ENCODE data around the gene MBD5.

DNA sequence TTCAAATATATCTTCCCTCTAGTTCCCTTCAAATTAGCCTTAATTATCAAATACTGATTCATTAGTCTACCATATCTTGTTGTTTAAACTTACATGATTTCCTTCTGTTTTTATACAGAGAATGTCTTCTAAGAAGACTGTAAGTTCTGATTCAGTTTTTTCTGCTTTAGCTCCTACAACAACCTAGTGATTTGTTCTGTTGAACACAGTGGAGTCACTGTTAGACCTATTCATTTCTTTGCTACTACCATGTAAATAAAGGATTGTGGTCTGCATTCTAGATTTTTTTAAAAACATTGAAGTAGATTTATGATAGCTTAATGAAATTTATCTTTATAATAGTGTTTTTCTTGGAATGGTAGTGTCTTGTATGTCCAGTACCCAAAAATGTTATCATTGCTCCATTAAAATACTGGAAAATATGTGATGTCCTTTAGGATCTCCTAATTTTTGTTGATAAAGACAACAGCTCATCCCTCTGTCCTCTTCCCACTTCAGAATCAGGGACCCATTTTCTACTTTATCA, 146.4 kb downstream of the MBD5 start:
- TF ChIP-seq, protein P1, sequence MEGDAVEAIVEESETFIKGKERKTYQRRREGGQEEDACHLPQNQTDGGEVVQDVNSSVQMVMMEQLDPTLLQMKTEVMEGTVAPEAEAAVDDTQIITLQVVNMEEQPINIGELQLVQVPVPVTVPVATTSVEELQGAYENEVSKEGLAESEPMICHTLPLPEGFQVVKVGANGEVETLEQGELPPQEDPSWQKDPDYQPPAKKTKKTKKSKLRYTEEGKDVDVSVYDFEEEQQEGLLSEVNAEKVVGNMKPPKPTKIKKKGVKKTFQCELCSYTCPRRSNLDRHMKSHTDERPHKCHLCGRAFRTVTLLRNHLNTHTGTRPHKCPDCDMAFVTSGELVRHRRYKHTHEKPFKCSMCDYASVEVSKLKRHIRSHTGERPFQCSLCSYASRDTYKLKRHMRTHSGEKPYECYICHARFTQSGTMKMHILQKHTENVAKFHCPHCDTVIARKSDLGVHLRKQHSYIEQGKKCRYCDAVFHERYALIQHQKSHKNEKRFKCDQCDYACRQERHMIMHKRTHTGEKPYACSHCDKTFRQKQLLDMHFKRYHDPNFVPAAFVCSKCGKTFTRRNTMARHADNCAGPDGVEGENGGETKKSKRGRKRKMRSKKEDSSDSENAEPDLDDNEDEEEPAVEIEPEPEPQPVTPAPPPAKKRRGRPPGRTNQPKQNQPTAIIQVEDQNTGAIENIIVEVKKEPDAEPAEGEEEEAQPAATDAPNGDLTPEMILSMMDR (IDR thresholded peaks at IDR 0.05; ENCODE audit: borderline replicate concordance, extremely low read depth, low read length, poor library complexity, severe bottlenecking) = no peak
- no peak for TF ChIP-seq EZH2 (IDR thresholded peaks at IDR 0.05; ENCODE audit: borderline replicate concordance, low read depth, low read length, severe bottlenecking)
